Measurements from ENCODE around the gene TGM2. TPM values are rescaled to one million over a fixed set of nuclear protein-coding genes. Genes with fewer than 3 reads are reported as not detected.

TGM2 gene
- total and polyA plus RNA-seq, 9 of the 15 experiments (the other 6 are each of a cell fraction or from before 2014, with no cell fraction given), result 5.5 to 78.5 (median 37.6) TPM

DNA sequence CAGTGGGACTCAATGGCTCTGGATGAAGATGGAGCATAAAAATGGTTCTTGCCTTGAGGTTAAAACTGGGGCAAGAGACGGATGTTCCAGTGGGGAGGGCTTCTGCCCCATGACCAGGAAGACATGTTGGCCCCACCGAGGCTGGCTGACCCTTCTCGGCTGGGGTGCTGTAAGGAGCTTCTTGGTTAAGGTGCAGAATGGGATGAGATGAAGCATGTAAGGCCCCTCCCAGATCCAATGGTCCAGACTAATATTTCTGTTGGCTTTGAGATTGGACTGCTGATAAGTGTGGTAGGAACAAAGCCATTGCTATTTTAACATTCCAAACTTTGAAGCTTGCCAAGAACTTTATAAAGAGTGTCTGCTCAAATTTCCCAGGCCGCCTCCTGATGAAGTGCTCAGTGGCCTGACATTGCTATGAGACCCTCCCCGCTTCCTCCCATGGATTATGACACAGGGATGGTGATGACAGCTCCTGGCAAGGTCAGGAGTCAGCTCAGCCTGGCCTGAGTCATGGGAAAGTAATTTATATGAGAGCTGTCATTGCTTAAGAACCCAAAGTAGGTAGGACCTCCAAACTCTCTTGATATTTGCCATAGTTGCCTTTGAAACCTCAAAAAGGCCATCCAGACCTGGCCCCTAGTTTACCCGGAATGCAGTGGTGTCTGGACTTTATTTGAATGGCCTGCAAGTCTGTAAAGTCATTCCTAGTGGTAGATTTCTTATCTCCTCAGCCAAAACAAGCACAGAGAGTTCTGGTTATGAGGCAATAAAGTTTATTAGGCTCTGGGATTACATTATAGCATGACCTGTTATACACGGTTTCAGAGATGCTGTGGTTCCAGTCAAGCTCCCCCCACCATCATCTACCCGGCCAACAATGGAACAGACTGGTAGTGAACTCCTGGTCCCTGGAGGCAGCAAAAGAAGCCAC, 55.2 kb downstream of the TGM2 start (continued):
- TF ChIP-seq, protein P1, sequence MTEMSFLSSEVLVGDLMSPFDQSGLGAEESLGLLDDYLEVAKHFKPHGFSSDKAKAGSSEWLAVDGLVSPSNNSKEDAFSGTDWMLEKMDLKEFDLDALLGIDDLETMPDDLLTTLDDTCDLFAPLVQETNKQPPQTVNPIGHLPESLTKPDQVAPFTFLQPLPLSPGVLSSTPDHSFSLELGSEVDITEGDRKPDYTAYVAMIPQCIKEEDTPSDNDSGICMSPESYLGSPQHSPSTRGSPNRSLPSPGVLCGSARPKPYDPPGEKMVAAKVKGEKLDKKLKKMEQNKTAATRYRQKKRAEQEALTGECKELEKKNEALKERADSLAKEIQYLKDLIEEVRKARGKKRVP (CRISPR knock-in tag; IDR thresholded peaks at IDR 0.05), result no peak
- TF ChIP-seq PCBP1 (IDR thresholded peaks at IDR 0.05; ENCODE audit: low read depth, low read length, poor library complexity, severe bottlenecking) (no peak), FOS (IDR thresholded peaks at IDR 0.05; ENCODE audit: extremely low read depth, insufficient read length) (no peak), ZNF165 (CRISPR knock-in tag; IDR thresholded peaks at IDR 0.05; ENCODE audit: borderline replicate concordance) (no peak), SMARCA4 (IDR thresholded peaks at IDR 0.05) (peak; percentile 76), E2F3 (CRISPR knock-in tag; IDR thresholded peaks at IDR 0.05) (no peak), PYGO2 (tag; IDR thresholded peaks at IDR 0.05) (no peak), NCOA1 (IDR thresholded peaks at IDR 0.05; ENCODE audit: low read depth) (no peak)
- TF ChIP-seq, protein P2, sequence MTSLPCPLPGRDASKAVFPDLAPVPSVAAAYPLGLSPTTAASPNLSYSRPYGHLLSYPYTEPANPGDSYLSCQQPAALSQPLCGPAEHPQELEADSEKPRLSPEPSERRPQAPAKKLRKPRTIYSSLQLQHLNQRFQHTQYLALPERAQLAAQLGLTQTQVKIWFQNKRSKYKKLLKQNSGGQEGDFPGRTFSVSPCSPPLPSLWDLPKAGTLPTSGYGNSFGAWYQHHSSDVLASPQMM (CRISPR knock-in tag; IDR thresholded peaks at IDR 0.05), result no peak
